Neuronal stem cell (in vitro differentiated cells): ENCODE data around the gene DIP2C.
A peak's percentile ranks its signal among the peaks of the same experiment; 100 is the strongest.

Experiments used
- DNase-seq: peaks from one replicate; pipeline ENCODE4 v3.0.0-alpha.2; 2013; ENCODE audit warnings: low spot score
- H2AFZ ChIP-seq: one replicate; pipeline ENCODE4 v1.6.1; 2013; ENCODE audit warnings: mild to moderate bottlenecking, low read length, inconsistent platforms
- H2AK5ac ChIP-seq: 2 replicates; pipeline ENCODE4 v1.6.1; 2013; ENCODE audit warnings: low read depth, mild to moderate bottlenecking, inconsistent platforms, low read length, moderate library complexity, mixed read lengths
- H2BK120ac ChIP-seq: 2 replicates; pipeline ENCODE4 v1.6.1; 2013; ENCODE audit warnings: low read depth, mild to moderate bottlenecking, inconsistent platforms, low read length, moderate library complexity, mixed read lengths
- H2BK12ac ChIP-seq: one replicate; pipeline ENCODE4 v1.6.1; 2013; ENCODE audit warnings: low read length, inconsistent platforms
- H2BK15ac ChIP-seq: 2 replicates; pipeline ENCODE4 v1.6.1; 2013; ENCODE audit warnings: mild to moderate bottlenecking, low read length, inconsistent platforms, mixed read lengths
- H2BK5ac ChIP-seq: one replicate; pipeline ENCODE4 v1.6.1; 2013; ENCODE audit warnings: inconsistent platforms, mild to moderate bottlenecking, low read length, moderate library complexity
- H3K14ac ChIP-seq: one replicate; pipeline ENCODE4 v1.6.1; 2013; ENCODE audit warnings: low read length, inconsistent platforms
- H3K18ac ChIP-seq: 2 replicates; pipeline ENCODE4 v1.6.1; 2013; ENCODE audit warnings: low read length, inconsistent platforms
- H3K23ac ChIP-seq: 2 replicates; pipeline ENCODE4 v1.6.1; 2013; ENCODE audit warnings: low read depth, mild to moderate bottlenecking, mixed read lengths, low read length, inconsistent platforms; ENCODE audit not compliant: poor library complexity
- H3K27ac ChIP-seq: replicated peaks from 3 replicates; pipeline ENCODE4 v1.5.1; 2013; ENCODE audit warnings: low read length, inconsistent platforms
- H3K27me3 ChIP-seq, 3 experiments: 2 replicates each; pipeline ENCODE4 v1.6.1; 2013; ENCODE audit warnings: low read length in 3 of 3, mild to moderate bottlenecking in 2 of 3, inconsistent platforms in 1 of 3, low read depth in 1 of 3, mixed read lengths in 1 of 3, moderate library complexity in 1 of 3; ENCODE audit not compliant: control insufficient read depth in 3 of 3, insufficient read depth in 3 of 3
- H3K36me3 ChIP-seq, 2 donors: replicated peaks in 1 of 2; 2 replicates each; pipeline ENCODE4 v1.6.1; 2013; ENCODE audit warnings: low read length in 2 of 2; ENCODE audit not compliant: control insufficient read depth in 2 of 2, insufficient read depth in 2 of 2
- H3K4ac ChIP-seq: 2 replicates; pipeline ENCODE4 v1.6.1; 2013; ENCODE audit warnings: inconsistent platforms, mild to moderate bottlenecking, low read length, moderate library complexity
- H3K4me1 ChIP-seq, 2 donors: 1 replicate in 1 of 2; 2 replicates in 1 of 2; pipeline ENCODE4 v1.6.1; 2013; ENCODE audit warnings: low read length in 2 of 2, low read depth in 1 of 2; ENCODE audit not compliant: control insufficient read depth in 2 of 2, insufficient read depth in 1 of 2
- H3K4me2 ChIP-seq: one replicate; pipeline ENCODE4 v1.6.1; 2013; ENCODE audit warnings: mild to moderate bottlenecking, low read length, inconsistent platforms; ENCODE audit not compliant: insufficient read depth, poor library complexity, severe bottlenecking
- H3K4me3 ChIP-seq, 2 donors: 2 replicates each; pipeline ENCODE4 v1.5.1; 2013; ENCODE audit warnings: low read length in 2 of 2, mild to moderate bottlenecking in 2 of 2, inconsistent platforms in 1 of 2, moderate library complexity in 1 of 2
- H3K79me1 ChIP-seq: one replicate; pipeline ENCODE4 v1.6.1; 2013; ENCODE audit warnings: low read depth, mild to moderate bottlenecking, inconsistent platforms, low read length, moderate library complexity
- H3K9ac ChIP-seq: one replicate; pipeline ENCODE4 v1.6.1; 2013; ENCODE audit warnings: mild to moderate bottlenecking, low read depth, low read length, inconsistent platforms; ENCODE audit not compliant: poor library complexity
- H3K9me3 ChIP-seq, 2 donors: replicated peaks in 1 of 2; 2 replicates each; pipeline versions ENCODE3 to v1.6.1; 2013; ENCODE audit warnings: low read length in 2 of 2, mild to moderate bottlenecking in 2 of 2, inconsistent platforms in 1 of 2, low read depth in 1 of 2, mixed read lengths in 1 of 2, moderate library complexity in 1 of 2; ENCODE audit not compliant: control insufficient read depth in 2 of 2, insufficient read depth in 1 of 2
- H4K8ac ChIP-seq: one replicate; pipeline ENCODE4 v1.6.1; 2013; ENCODE audit warnings: low read depth, mild to moderate bottlenecking, inconsistent platforms, low read length, moderate library complexity
- H4K91ac ChIP-seq: one replicate; pipeline ENCODE4 v1.6.1; 2013; ENCODE audit warnings: low read length, low read depth, mild to moderate bottlenecking, inconsistent platforms; ENCODE audit not compliant: poor library complexity
- whole genome bisulfite sequencing, 2 donors: extraction: QIAGEN DNeasy Blood & Tissue Kit; methylation state at CpG; one replicate each; pipeline ENCODE4 v1.1.7; 2013; ENCODE audit warnings: missing lambda C conversion rate in 2 of 2, mixed read lengths in 1 of 2; ENCODE audit not compliant: insufficient read length in 2 of 2, insufficient replicate concordance in 1 of 2; ENCODE audit errors: extremely low coverage in 2 of 2; 5-methylcytosine and 5-hydroxymethylcytosine counted together

Gene DIP2C

GRCh38 chr10:387909-388660 is 301.4 kb downstream of the DIP2C start:
- Histone ChIP-seq H2AK5ac (no peak overlapping the region), H2AFZ (no peak overlapping the region), H3K9ac (no peak overlapping the region), H3K4me2 (no peak overlapping the region), H3K79me1 (no peaks in the 10 kb centered on the region), H3K4me1 (no peaks in the 10 kb centered on the region), H3K36me3 (peaks cover 29 to 87% of the 10 kb centered on the region in 2 donors), H3K4me3 (no peak overlapping the region), H4K8ac (no peak overlapping the region), H3K23ac (no peak overlapping the region), H3K18ac (no peak overlapping the region), H2BK5ac (no peak overlapping the region), H3K4ac (no peak overlapping the region), H3K14ac (no peak overlapping the region), H2BK15ac (no peak overlapping the region), H3K27ac (no peak overlapping the region), H4K91ac (no peak overlapping the region), H2BK12ac (no peak overlapping the region), H3K27me3 (no peaks in the 10 kb centered on the region), H2BK120ac (no peak overlapping the region), H3K9me3 (no peaks in the 10 kb centered on the region)
- WGBS, 2 donors = no CpG with 5 or more reads among the region's 16 CpGs
- DNase-seq = no peak

GRCh38 chr10:387593-387891 is 301.9 kb downstream of the DIP2C start:
- Histone ChIP-seq H3K18ac (no peak overlapping the region), H2BK5ac (no peak overlapping the region), H4K8ac (no peak overlapping the region), H3K27me3 (no peaks in the 10 kb centered on the region), H3K36me3 (peaks cover 29 to 93% of the 10 kb centered on the region in 2 donors), H3K9me3 (no peaks in the 10 kb centered on the region), H2AFZ (no peak overlapping the region), H3K4ac (no peak overlapping the region), H3K27ac (no peak overlapping the region), H3K79me1 (no peaks in the 10 kb centered on the region), H3K23ac (no peak overlapping the region), H3K4me1 (no peaks in the 10 kb centered on the region), H3K4me2 (no peak overlapping the region), H2BK15ac (no peak overlapping the region), H2BK12ac (no peak overlapping the region), H2BK120ac (no peak overlapping the region), H3K4me3 (no peak overlapping the region), H3K9ac (no peak overlapping the region), H2AK5ac (no peak overlapping the region), H3K14ac (no peak overlapping the region), H4K91ac (no peak overlapping the region)
- no peak for DNase-seq
- no CpG with 5 or more reads among the region's 5 CpGs for WGBS, 2 donors

DNA sequence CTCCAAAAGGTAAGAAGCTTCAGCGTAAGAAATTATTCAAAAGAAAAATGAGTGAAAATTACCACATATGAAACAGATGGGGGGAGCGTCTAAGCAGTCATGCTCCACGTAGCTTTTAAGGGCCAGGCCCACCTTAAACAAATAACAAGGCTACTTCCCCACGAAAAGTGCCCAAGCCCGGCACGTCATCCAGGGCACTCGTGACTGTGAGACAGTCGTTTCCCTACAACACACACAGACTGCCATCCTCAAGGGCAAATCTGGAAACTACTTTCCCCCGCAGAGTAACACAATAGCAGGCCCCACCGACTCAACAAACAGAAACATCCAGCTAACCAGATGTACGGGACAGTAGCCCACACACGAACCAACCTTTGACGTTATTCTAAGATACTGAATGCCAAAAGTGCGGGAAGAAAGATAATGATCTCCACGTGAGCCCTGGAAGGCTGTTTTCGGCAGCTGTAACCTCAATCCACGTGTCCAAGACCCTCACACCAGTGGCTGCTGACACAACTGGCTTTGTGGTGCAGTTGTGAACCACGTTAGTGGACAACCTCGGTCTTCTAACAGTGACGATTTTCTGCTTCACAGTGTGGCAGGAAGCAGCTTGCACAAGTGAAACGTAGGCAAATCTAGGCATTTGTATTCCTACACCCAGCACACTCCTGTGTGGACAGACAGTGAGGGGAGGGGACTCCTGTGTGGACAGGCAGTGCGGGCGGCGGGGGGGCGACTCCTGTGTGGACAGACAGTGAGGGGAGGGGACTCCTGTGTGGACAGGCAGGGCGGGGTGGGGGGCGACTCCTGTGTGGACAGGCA is 302.5 kb downstream of the DIP2C start:
- no peak for DNase-seq
- no CpG with 5 or more reads among the region's 27 CpGs for whole genome bisulfite sequencing, 2 donors
- Histone ChIP-seq H2BK5ac (no peak overlapping the region), H2BK12ac (no peak overlapping the region), H3K4me1 (no peaks in the 10 kb centered on the region), H3K79me1 (no peaks in the 10 kb centered on the region), H3K14ac (no peak overlapping the region), H3K18ac (no peak overlapping the region), H3K9me3 (no peaks in the 10 kb centered on the region), H3K23ac (no peak overlapping the region), H3K36me3 (peaks cover 32 to 97% of the 10 kb centered on the region in 2 donors), H2BK15ac (no peak overlapping the region), H3K4me3 (no peak overlapping the region), H4K8ac (no peak overlapping the region), H2BK120ac (no peak overlapping the region), H2AFZ (no peak overlapping the region), H3K27ac (peak overlapping the region; percentile 7), H2AK5ac (no peak overlapping the region), H4K91ac (no peak overlapping the region), H3K9ac (peak overlapping the region; percentile 12), H3K27me3 (no peaks in the 10 kb centered on the region), H3K4ac (no peak overlapping the region), H3K4me2 (no peak overlapping the region)

- Histone ChIP-seq H3K9me3 (no peaks in the 10 kb centered on the region), H3K4me3 (no peak overlapping the region), H3K4me2 (no peak overlapping the region), H3K9ac (peak overlapping the region; percentile 26), H4K91ac (peak overlapping the region; percentile 25), H3K27ac (no peak overlapping the region), H3K14ac (no peak overlapping the region), H3K79me1 (no peaks in the 10 kb centered on the region), H3K4ac (no peak overlapping the region), H2AK5ac (no peak overlapping the region), H4K8ac (no peak overlapping the region), H3K27me3 (no peaks in the 10 kb centered on the region), H2BK12ac (no peak overlapping the region), H3K36me3 (peaks cover 34 to 97% of the 10 kb centered on the region in 2 donors), H3K18ac (no peak overlapping the region), H2AFZ (no peak overlapping the region), H2BK15ac (no peak overlapping the region), H2BK5ac (no peak overlapping the region), H3K4me1 (no peaks in the 10 kb centered on the region), H3K23ac (no peak overlapping the region), H2BK120ac (no peak overlapping the region)
- DNase-seq = no peak
- no CpG with 5 or more reads among the region's 31 CpGs for WGBS, 2 donors
Measured at GRCh38 chr10:385571-386300, 303.7 kb downstream of the DIP2C start.
